OCI-LY1 (cell line): ENCODE results near the gene ICA1.

Source experiments
- H2AFZ ChIP-seq: fragments of 200-600 bp; sonication (generic), shearing (Covaris generic); 2 replicates; pipeline ENCODE4 v1.6.0; 2014; ENCODE audit warnings: antibody characterized with exemption, mild to moderate bottlenecking, low read length
- H3F3A ChIP-seq: fragments of 200-600 bp; sonication (generic), shearing (Covaris generic); 2 replicates; pipeline ENCODE4 v1.6.0; 2014; ENCODE audit warnings: mild to moderate bottlenecking, antibody characterized with exemption, low read length, moderate library complexity; ENCODE audit not compliant: insufficient read depth
- H3K27ac ChIP-seq: fragments of 200-600 bp; sonication (generic); 2 replicates; pipeline ENCODE4 v1.5.1; 2014; ENCODE audit warnings: low read length, mixed run types, mild to moderate bottlenecking, low read depth; ENCODE audit not compliant: poor library complexity, severe bottlenecking
- H3K27me3 ChIP-seq: fragments of 200-600 bp; sonication (generic); 2 replicates; pipeline ENCODE4 v1.6.0; 2014; ENCODE audit warnings: antibody characterized with exemption, mild to moderate bottlenecking, low read length, moderate library complexity; ENCODE audit not compliant: insufficient read depth
- H3K36me3 ChIP-seq: fragments of 200-600 bp; sonication (generic); 2 replicates; pipeline ENCODE4 v1.6.1; 2014; ENCODE audit warnings: mild to moderate bottlenecking, antibody characterized with exemption, low read length, moderate library complexity, mixed read lengths; ENCODE audit not compliant: insufficient read depth
- H3K4me1 ChIP-seq: fragments of 200-600 bp; sonication (generic); 2 replicates; pipeline ENCODE4 v1.5.1; 2014; ENCODE audit warnings: mild to moderate bottlenecking, low read length, moderate library complexity; ENCODE audit not compliant: insufficient read depth, severe bottlenecking
- H3K4me2 ChIP-seq: fragments of 200-600 bp; sonication (generic), shearing (Covaris generic); 2 replicates; pipeline ENCODE4 v1.6.1; 2014; ENCODE audit warnings: low read length
- H3K4me3 ChIP-seq: fragments of 200-600 bp; sonication (generic); 2 replicates; pipeline ENCODE4 v1.5.1; 2014; ENCODE audit warnings: low read length, low read depth, mild to moderate bottlenecking, mixed read lengths; ENCODE audit not compliant: poor library complexity, severe bottlenecking
- H3K79me2 ChIP-seq: fragments of 200-600 bp; shearing (Covaris generic); 2 replicates; pipeline ENCODE4 v1.6.1; 2016; ENCODE audit warnings: mixed run types, low read length, mixed read lengths; ENCODE audit not compliant: insufficient read depth
- H3K9ac ChIP-seq: fragments of 200-600 bp; sonication (generic), shearing (Covaris generic); 2 replicates; pipeline ENCODE4 v1.6.1; 2014; ENCODE audit warnings: mild to moderate bottlenecking, low read length, mixed read lengths
- H3K9me2 ChIP-seq: fragments of 200-600 bp; sonication (generic), shearing (Covaris generic); 2 replicates; pipeline ENCODE4 v1.6.1; 2014; ENCODE audit warnings: low read depth, mild to moderate bottlenecking, low read length, mixed read lengths
- H3K9me3 ChIP-seq: fragments of 200-600 bp; shearing (Covaris generic); 2 replicates; pipeline ENCODE4 v1.6.1; 2014; ENCODE audit warnings: low read length, mixed read lengths
- H4K20me1 ChIP-seq: fragments of 200-600 bp; sonication (generic), shearing (Covaris generic); 2 replicates; pipeline ENCODE4 v1.6.0; 2016; ENCODE audit warnings: mild to moderate bottlenecking, low read length; ENCODE audit not compliant: insufficient read depth
- EZH2 ChIP-seq: fragments of 200-600 bp; sonication (generic), shearing (Covaris generic); IDR thresholded peaks from 2 replicates; pipeline ENCODE4 v1.8.0; 2017; ENCODE audit warnings: borderline replicate concordance, mixed run types, mild to moderate bottlenecking, antibody characterized with exemption, low read length, moderate library complexity, mixed read lengths
- TF ChIP-seq, protein P1 (sequence below): fragments of 200-600 bp; sonication (generic), shearing (Covaris generic); IDR thresholded peaks from 2 replicates; pipeline ENCODE4 v1.5.1; 2017; ENCODE audit warnings: mild to moderate bottlenecking, antibody characterized with exemption, low read length, moderate library complexity, mixed read lengths

ICA1 gene

DNA sequence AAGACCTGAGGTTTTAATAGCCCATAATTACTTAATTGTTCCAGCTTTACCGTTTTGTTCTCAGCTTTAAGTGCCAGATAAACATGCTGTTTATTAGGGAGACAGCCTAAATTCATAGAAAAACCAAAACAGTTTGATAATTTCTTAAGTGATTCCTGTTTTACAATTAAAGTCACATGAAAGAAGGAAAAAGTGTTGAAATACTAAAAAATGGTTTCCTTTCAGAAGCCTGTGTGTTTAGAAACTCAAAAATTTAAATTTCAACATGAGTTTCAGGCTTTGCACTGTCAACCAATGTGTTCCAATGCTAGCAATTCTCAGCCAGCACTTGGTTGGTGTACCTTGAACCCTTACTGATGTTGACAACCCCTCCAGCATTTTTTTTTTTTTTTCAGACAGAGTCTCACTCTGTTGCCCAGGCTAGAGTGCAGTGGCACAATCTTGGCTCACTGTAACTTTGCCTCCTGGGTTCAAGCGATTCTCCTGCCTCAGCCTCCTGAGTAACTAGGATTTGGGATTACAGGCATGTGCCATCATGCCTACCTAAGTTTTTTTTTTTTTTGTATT lies 135.3 kb downstream of the ICA1 start:
- H3K4me1 ChIP-seq: peaks cover 39% of the 10 kb centered on the region

DNA sequence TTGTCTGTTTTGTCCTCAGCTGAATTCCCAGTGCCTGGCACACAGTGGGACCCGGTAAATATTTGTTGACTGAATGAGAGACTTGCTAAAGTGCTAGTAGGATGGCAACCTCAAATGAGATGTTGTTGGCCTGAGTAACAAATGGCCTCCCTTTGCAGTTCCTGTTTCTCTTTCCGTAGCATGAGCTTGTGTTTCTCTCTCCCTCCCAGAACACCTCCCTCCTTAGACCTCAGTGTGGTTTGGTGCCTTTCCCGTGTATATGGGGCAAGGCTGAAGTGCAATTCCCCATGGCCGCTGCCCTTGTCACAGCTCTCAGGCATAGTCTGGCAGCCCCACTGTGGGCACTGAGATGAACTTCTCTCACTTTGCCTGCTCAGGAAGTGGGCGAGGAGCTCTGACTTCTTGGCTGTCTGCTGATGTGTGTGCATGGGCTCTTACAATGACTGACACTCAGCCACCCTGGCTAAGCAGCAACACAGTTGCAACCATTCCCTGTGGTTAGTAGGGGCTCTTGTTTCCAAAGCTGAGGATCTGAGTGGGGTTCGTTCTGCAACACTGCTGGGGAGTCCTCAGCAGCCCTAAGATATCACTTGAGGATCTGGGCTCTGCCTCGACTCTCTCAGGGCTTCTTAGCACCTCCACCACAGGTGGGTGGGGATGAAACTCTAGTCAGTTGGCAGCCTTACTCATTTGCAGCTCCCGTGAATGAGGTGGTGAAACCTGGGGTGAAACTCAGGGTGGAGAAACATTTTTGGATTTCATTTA lies 136.1 kb downstream of the ICA1 start:
- H3K9me2 ChIP-seq: no peaks in the 10 kb centered on the region
- H3K9me3 ChIP-seq: no peaks in the 10 kb centered on the region
- no peaks in the 10 kb centered on the region for H3K27me3 ChIP-seq
- H3K4me3 ChIP-seq: no peak overlapping the region
- peak overlapping the region; percentile 20; the same call in 1 of the 2 replicates for H3K9ac ChIP-seq
- H3K27ac ChIP-seq: peak overlapping the region; percentile 72
- H3K4me1 ChIP-seq: peaks cover 36% of the 10 kb centered on the region
- H2AFZ ChIP-seq: peak overlapping the region; percentile 33; the same call in 1 of the 2 replicates
- no peaks in the 10 kb centered on the region for H3K79me2 ChIP-seq
- no peaks in the 10 kb centered on the region for H3F3A ChIP-seq
- no peaks in the 10 kb centered on the region for H3K36me3 ChIP-seq
- TF ChIP-seq EZH2: no peak
- TF ChIP-seq, protein P1, sequence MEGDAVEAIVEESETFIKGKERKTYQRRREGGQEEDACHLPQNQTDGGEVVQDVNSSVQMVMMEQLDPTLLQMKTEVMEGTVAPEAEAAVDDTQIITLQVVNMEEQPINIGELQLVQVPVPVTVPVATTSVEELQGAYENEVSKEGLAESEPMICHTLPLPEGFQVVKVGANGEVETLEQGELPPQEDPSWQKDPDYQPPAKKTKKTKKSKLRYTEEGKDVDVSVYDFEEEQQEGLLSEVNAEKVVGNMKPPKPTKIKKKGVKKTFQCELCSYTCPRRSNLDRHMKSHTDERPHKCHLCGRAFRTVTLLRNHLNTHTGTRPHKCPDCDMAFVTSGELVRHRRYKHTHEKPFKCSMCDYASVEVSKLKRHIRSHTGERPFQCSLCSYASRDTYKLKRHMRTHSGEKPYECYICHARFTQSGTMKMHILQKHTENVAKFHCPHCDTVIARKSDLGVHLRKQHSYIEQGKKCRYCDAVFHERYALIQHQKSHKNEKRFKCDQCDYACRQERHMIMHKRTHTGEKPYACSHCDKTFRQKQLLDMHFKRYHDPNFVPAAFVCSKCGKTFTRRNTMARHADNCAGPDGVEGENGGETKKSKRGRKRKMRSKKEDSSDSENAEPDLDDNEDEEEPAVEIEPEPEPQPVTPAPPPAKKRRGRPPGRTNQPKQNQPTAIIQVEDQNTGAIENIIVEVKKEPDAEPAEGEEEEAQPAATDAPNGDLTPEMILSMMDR: no peak
- no peaks in the 10 kb centered on the region for H4K20me1 ChIP-seq
- H3K4me2 ChIP-seq: peak overlapping the region; percentile 41

More for the DNA sequence above, 135.3 kb downstream of the ICA1 start:
- no peaks in the 10 kb centered on the region for H3F3A ChIP-seq
- peak overlapping the region; percentile 19; the same call in 1 of the 2 replicates for H2AFZ ChIP-seq
- no peaks in the 10 kb centered on the region for H4K20me1 ChIP-seq
- no peaks in the 10 kb centered on the region for H3K79me2 ChIP-seq
- no peaks in the 10 kb centered on the region for H3K27me3 ChIP-seq
- H3K9me3 ChIP-seq: no peaks in the 10 kb centered on the region
- H3K9me2 ChIP-seq: no peaks in the 10 kb centered on the region
- H3K4me2 ChIP-seq: peak overlapping the region; percentile 41; the same call in 1 of the 2 replicates
- TF ChIP-seq EZH2: no peak
- TF ChIP-seq, protein P1: no peak
- H3K4me3 ChIP-seq: no peak overlapping the region
- peak overlapping the region; percentile 72 for H3K27ac ChIP-seq
- H3K36me3 ChIP-seq: no peaks in the 10 kb centered on the region
- H3K9ac ChIP-seq: no peak overlapping the region

DNA sequence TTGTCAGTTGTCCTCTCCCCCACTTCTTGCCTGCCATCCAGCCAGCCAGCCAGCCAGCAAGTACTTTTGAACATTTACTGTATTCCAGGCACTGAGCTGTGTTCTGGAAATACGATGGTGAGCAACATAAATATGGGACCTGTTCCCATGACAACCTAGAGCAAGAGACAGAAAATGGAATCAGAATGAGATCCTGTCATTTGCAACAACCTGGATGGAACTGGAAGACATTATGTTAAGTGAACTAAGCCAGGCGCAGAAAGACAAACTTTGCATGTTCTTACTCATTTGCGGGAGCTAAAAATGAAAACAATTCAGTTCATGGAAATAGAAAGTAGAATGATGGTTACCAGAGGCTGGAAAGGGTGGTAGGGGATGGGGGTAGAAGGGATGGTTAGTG lies 140.7 kb downstream of the ICA1 start:
- Histone ChIP-seq H3K27ac (no peak overlapping the region), H3F3A (no peaks in the 10 kb centered on the region), H3K27me3 (no peaks in the 10 kb centered on the region), H3K9me2 (no peaks in the 10 kb centered on the region), H3K79me2 (no peaks in the 10 kb centered on the region), H3K4me1 (peaks cover 12% of the 10 kb centered on the region), H3K4me2 (no peak overlapping the region), H3K4me3 (no peak overlapping the region), H3K9me3 (no peaks in the 10 kb centered on the region), H4K20me1 (no peaks in the 10 kb centered on the region), H3K9ac (no peak overlapping the region), H3K36me3 (no peaks in the 10 kb centered on the region), H2AFZ (no peak overlapping the region)
- no peak for TF ChIP-seq EZH2
- TF ChIP-seq, protein P1: no peak
